Mucosa of stomach (tissue), 1 donor: Measurements from ENCODE around the gene SLCO3A1.

Experiments used
- H3K27me3 ChIP-seq: one replicate; pipeline ENCODE4 v1.7.0; 2013; ENCODE audit warnings: mild to moderate bottlenecking, low read length; ENCODE audit not compliant: control insufficient read depth, insufficient read depth
- H3K36me3 ChIP-seq: one replicate; pipeline ENCODE4 v1.7.0; 2013; ENCODE audit warnings: low read length; ENCODE audit not compliant: control insufficient read depth, insufficient read depth
- H3K4me1 ChIP-seq: one replicate; pipeline ENCODE4 v1.7.0; 2013; ENCODE audit warnings: mild to moderate bottlenecking, low read length; ENCODE audit not compliant: control insufficient read depth, insufficient read depth
- H3K4me3 ChIP-seq: one replicate; pipeline ENCODE4 v1.7.0; 2013; ENCODE audit warnings: low read length
- H3K9ac ChIP-seq: one replicate; pipeline ENCODE4 v1.7.0; 2013; ENCODE audit warnings: mild to moderate bottlenecking, low read length, moderate library complexity
- H3K9me3 ChIP-seq: one replicate; pipeline ENCODE4 v1.7.0; 2013; ENCODE audit warnings: mild to moderate bottlenecking, low read length, moderate library complexity; ENCODE audit not compliant: control insufficient read depth
- donor health status: Pancreatic carcinoma.

Gene SLCO3A1

DNA sequence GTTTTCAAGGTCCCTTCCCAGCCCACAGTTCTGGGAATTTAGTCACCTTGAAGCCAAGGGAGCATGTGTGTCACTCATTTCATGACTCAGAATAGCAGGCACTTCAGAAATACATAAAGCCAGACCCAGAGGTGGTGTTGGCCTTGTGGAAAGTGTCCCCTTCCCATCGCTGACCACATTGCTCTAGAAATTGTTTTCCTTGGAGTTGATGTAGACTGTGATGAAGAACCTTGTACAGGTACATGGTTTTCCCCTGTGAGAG is 158.8 kb downstream of the SLCO3A1 start:
- H3K4me3 ChIP-seq, result no peak overlapping the region
- no peak overlapping the region for H3K9ac ChIP-seq
- peaks cover 10% of the 10 kb centered on the region for H3K4me1 ChIP-seq

GRCh38 chr15:92012881-92013280 is 159.4 kb downstream of the SLCO3A1 start:
- Histone ChIP-seq H3K9ac (no peak overlapping the region), H3K27me3 (no peaks in the 10 kb centered on the region), H3K36me3 (no peaks in the 10 kb centered on the region), H3K9me3 (no peaks in the 10 kb centered on the region), H3K4me1 (peaks cover 10% of the 10 kb centered on the region), H3K4me3 (no peak overlapping the region)

More for the DNA sequence above, 158.8 kb downstream of the SLCO3A1 start:
- Histone ChIP-seq H3K9me3 (no peaks in the 10 kb centered on the region), H3K36me3 (no peaks in the 10 kb centered on the region), H3K27me3 (no peaks in the 10 kb centered on the region)

GRCh38 chr15:92014281-92015030 is 160.9 kb downstream of the SLCO3A1 start:
- Histone ChIP-seq H3K9me3 (no peaks in the 10 kb centered on the region), H3K36me3 (no peaks in the 10 kb centered on the region), H3K4me1 (peaks cover 7% of the 10 kb centered on the region), H3K27me3 (no peaks in the 10 kb centered on the region), H3K9ac (no peak overlapping the region), H3K4me3 (no peak overlapping the region)

GRCh38 chr15:92017882-92018534 is 164.5 kb downstream of the SLCO3A1 start:
- no peaks in the 10 kb centered on the region for H3K36me3 ChIP-seq
- H3K4me3 ChIP-seq, result no peak overlapping the region
- H3K9ac ChIP-seq, result no peak overlapping the region
- no peaks in the 10 kb centered on the region for H3K9me3 ChIP-seq
- H3K4me1 ChIP-seq, result no peaks in the 10 kb centered on the region
- H3K27me3 ChIP-seq, result no peaks in the 10 kb centered on the region

DNA sequence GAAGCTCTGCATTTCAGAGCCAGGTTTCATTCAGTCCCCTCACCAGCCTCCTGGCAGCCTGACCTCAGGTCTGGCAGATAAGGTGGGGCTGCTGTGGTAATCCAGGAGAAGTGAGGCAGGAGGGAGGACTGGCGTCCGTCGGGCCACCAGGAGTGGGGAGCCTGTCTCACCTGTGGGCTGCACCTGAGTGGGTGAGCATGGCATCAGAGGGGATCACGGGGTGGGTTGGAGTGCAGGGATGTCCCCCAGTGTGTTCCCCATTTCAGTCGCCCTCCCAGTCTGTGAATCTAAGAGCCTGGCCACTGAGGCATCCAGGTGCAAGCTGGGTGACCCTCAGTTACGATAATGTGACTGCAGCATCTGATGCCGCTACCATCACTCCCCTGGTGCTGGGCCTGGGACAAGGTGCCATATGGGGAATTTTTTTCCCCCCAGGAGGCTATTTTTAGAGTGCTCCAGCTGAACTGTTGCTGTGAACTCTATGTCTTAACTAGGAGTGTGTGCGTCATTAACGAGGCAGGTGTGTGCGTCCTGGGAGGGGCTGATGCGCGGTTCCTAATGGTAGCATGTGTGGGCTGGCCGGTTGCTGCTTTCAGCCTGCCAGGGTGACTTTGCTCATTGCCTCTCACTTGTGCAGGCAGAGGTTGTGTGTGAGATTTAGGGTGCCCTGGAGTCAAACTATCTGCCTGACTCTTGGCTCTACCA is 165.2 kb downstream of the SLCO3A1 start:
- Histone ChIP-seq H3K4me1 (no peaks in the 10 kb centered on the region), H3K4me3 (no peak overlapping the region)

DNA sequence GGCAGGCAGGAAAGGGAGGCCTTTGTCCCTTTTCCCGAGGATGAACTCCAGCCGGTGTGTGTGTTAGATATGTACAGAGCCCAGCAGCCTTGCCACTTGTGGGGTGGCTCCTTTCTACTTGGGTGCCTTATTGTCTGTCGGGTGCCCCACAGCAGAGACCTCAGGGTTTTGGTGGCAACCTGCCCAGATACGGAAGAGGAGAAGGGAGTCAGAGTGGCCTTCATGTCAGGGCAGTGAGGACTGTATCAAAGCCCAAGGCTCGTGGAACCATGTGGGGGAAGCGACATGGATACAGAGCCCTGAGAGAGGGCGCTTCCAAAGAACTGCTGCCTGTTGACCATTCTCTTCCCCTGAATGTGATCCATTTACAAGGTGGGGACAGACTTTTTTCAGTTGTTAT is 166.2 kb downstream of the SLCO3A1 start:
- Histone ChIP-seq H3K4me1 (no peaks in the 10 kb centered on the region), H3K36me3 (no peaks in the 10 kb centered on the region), H3K9me3 (no peaks in the 10 kb centered on the region), H3K4me3 (no peak overlapping the region), H3K9ac (no peak overlapping the region), H3K27me3 (no peaks in the 10 kb centered on the region)

More for the DNA sequence above, 165.2 kb downstream of the SLCO3A1 start:
- no peaks in the 10 kb centered on the region for H3K9me3 ChIP-seq
- H3K27me3 ChIP-seq, result no peaks in the 10 kb centered on the region
- no peak overlapping the region for H3K9ac ChIP-seq
- no peaks in the 10 kb centered on the region for H3K36me3 ChIP-seq

GRCh38 chr15:92020207-92020606 is 166.7 kb downstream of the SLCO3A1 start:
- H3K9ac ChIP-seq, result no peak overlapping the region
- H3K27me3 ChIP-seq, result no peaks in the 10 kb centered on the region
- no peaks in the 10 kb centered on the region for H3K4me1 ChIP-seq
- H3K4me3 ChIP-seq, result no peak overlapping the region
- no peaks in the 10 kb centered on the region for H3K36me3 ChIP-seq
- no peaks in the 10 kb centered on the region for H3K9me3 ChIP-seq

DNA sequence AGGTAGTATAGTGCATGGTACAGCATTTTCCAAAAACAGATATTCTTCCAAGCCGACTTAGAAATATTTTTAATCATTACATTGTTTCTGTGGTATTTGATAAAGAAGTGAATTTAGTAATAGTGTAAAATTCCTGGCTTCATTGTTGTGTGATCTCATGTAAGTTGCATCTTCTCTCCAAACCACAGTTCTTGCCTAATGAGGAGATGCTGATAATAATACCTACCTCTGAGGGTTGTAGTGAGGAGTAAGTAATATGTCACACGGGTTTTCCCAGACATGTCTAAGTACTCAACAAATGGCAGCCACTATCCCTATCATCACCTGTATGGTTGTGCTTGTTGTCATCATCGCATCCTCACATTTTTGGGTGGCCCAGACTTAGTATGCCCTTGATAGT is 167.3 kb downstream of the SLCO3A1 start:
- no peaks in the 10 kb centered on the region for H3K4me1 ChIP-seq
- H3K27me3 ChIP-seq, result no peaks in the 10 kb centered on the region
- no peak overlapping the region for H3K9ac ChIP-seq
- no peaks in the 10 kb centered on the region for H3K36me3 ChIP-seq
- no peak overlapping the region for H3K4me3 ChIP-seq
- no peaks in the 10 kb centered on the region for H3K9me3 ChIP-seq

- Histone ChIP-seq H3K9ac (no peak overlapping the region), H3K4me3 (no peak overlapping the region), H3K9me3 (no peaks in the 10 kb centered on the region), H3K27me3 (no peaks in the 10 kb centered on the region), H3K4me1 (no peaks in the 10 kb centered on the region), H3K36me3 (no peaks in the 10 kb centered on the region)
Observed at GRCh38 chr15:92021792-92022191, 168.3 kb downstream of the SLCO3A1 start.

DNA sequence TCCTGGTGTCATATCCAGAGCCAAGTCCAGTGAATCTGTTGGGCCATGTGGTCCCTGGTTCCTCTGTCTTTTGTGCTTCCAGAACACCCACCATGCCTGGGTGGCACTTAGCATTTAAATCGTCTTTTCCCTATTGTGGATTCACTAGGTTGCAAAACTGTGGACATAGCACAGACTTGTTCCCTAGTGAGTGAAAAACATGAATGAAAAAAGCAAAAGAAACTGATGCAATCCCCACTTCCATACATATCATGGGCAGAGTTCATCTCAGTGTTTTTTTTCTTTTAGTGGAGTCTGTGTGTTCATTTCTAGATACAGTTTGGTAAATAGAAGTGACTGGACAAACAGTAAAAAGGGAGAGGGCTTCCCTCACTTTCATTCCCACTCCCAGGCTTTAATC is 170.5 kb downstream of the SLCO3A1 start:
- H3K4me3 ChIP-seq, result no peak overlapping the region
- H3K4me1 ChIP-seq, result no peaks in the 10 kb centered on the region
- H3K9ac ChIP-seq, result no peak overlapping the region
- H3K36me3 ChIP-seq, result no peaks in the 10 kb centered on the region
- no peaks in the 10 kb centered on the region for H3K9me3 ChIP-seq
- no peaks in the 10 kb centered on the region for H3K27me3 ChIP-seq

GRCh38 chr15:92025706-92026270 is 172.3 kb downstream of the SLCO3A1 start:
- no peak overlapping the region for H3K4me3 ChIP-seq
- H3K9ac ChIP-seq, result no peak overlapping the region
- H3K9me3 ChIP-seq, result no peaks in the 10 kb centered on the region
- no peaks in the 10 kb centered on the region for H3K27me3 ChIP-seq
- no peaks in the 10 kb centered on the region for H3K36me3 ChIP-seq
- no peaks in the 10 kb centered on the region for H3K4me1 ChIP-seq

DNA sequence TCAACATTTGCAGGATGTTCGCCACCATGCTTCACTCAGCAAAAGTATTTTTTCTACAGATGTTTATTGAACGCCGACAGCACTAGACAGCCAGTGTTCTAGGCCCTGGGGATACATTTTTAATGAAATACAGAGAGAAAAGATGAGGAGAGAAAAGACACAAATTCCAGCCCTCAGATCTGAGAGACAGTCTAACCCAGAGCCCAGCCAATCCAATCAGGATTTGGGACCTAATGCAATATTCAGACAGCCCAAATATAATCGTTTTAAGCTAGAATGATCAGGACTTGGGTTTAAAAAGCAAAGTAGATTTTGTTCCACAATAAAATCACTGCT is 174.8 kb downstream of the SLCO3A1 start:
- H3K36me3 ChIP-seq, result no peaks in the 10 kb centered on the region
- H3K4me3 ChIP-seq, result no peak overlapping the region
- H3K4me1 ChIP-seq, result no peaks in the 10 kb centered on the region
- H3K27me3 ChIP-seq, result no peaks in the 10 kb centered on the region
- no peak overlapping the region for H3K9ac ChIP-seq
- no peaks in the 10 kb centered on the region for H3K9me3 ChIP-seq
